Panc1 (cell line): ENCODE results near the gene PGS1. TPM values are rescaled to one million over a fixed set of nuclear protein-coding genes. Genes with fewer than 3 reads are reported as not detected.
A peak's percentile ranks its signal among the peaks of the same experiment; 100 is the strongest.

Experiments
- ATAC-seq: fragments of 200-7000 bp; cut with Tn5 transposase; 2 replicates; pipeline ENCODE4 v1.9.1; 2020; ENCODE audit warnings: mild to moderate bottlenecking, moderate library complexity
- BruUV-seq: library from RNA; stranded (reverse); fragments of 400-500 nt; replicated peaks from 2 replicates; lab custom pipeline; 2021; lab: Mats Ljungman, UMichigan
- CTCF ChIA-PET: fragments of 300-600 bp; sonication (Branson Sonifier 250); formaldehyde crosslinking; loops from one replicate; lab custom pipeline; 2022; ENCODE audit warnings: antibody characterized with exemption; lab: Charles Lee
- POLR2A ChIA-PET: fragments of 300-600 bp; sonication (Branson Sonifier 250); formaldehyde crosslinking; loops from one replicate; lab custom pipeline; 2022; ENCODE audit warnings: antibody characterized with exemption; lab: Charles Lee
- DNase-seq: peaks from one replicate; pipeline ENCODE4 v3.0.0-alpha.2; 2010; ENCODE audit warnings: low read depth, low spot score
- H3K27ac ChIP-seq: 2 replicates; pipeline ENCODE4 v1.5.1; 2011; ENCODE audit warnings: mild to moderate bottlenecking, low read length, inconsistent platforms
- H3K27me3 ChIP-seq: fragments of 200-500 bp; sonication (Bioruptor generic); 2 replicates; pipeline ENCODE4 v1.6.0; 2014; ENCODE audit warnings: low read length, inconsistent platforms; ENCODE audit not compliant: control insufficient read depth, insufficient read depth
- H3K36me3 ChIP-seq: fragments of 200-500 bp; sonication (Bioruptor generic); 2 replicates; pipeline ENCODE4 v1.5.1; 2014; ENCODE audit warnings: inconsistent platforms, mild to moderate bottlenecking, low read length, moderate library complexity; ENCODE audit not compliant: control insufficient read depth, insufficient read depth
- H3K4me1 ChIP-seq: 2 replicates; pipeline ENCODE4 v1.5.1; 2011; ENCODE audit warnings: inconsistent platforms, mild to moderate bottlenecking, low read length, moderate library complexity; ENCODE audit not compliant: control insufficient read depth, insufficient read depth
- H3K4me3 ChIP-seq, 2 experiments: 2 replicates each; pipeline ENCODE4 v1.5.1; 2011 to 2012; ENCODE audit warnings: low read depth in 2 of 2, low read length in 2 of 2, mild to moderate bottlenecking in 2 of 2, inconsistent platforms in 1 of 2, moderate library complexity in 1 of 2
- H3K9me3 ChIP-seq: fragments of 200-500 bp; sonication (Bioruptor generic); 2 replicates; pipeline ENCODE4 v1.5.1; 2014; ENCODE audit warnings: low read depth, mild to moderate bottlenecking, inconsistent platforms, low read length, moderate library complexity; ENCODE audit not compliant: control insufficient read depth, insufficient read depth
- POLR2AphosphoS5 ChIP-seq: IDR thresholded peaks from 2 replicates; pipeline ENCODE4 v1.6.1; 2012; ENCODE audit warnings: mild to moderate bottlenecking, low read depth, low read length, moderate library complexity
- REST ChIP-seq, 2 experiments: IDR thresholded peaks; 2 replicates each; pipeline ENCODE4 v1.6.1; 2011 to 2012; ENCODE audit warnings: low read depth in 2 of 2, control low read depth in 1 of 2, low read length in 1 of 2, mild to moderate bottlenecking in 1 of 2, moderate library complexity in 1 of 2; ENCODE audit not compliant: insufficient read depth in 1 of 2
- SIN3A ChIP-seq: IDR thresholded peaks from 2 replicates; pipeline ENCODE4 v1.6.1; 2012; ENCODE audit warnings: low read depth, mild to moderate bottlenecking, low read length, moderate library complexity, borderline replicate concordance; ENCODE audit not compliant: insufficient read depth
- TCF7L2 ChIP-seq: IDR thresholded peaks from 2 replicates; pipeline ENCODE4 v1.6.1; 2011; ENCODE audit warnings: mild to moderate bottlenecking, low read depth, low read length, inconsistent platforms
- in situ Hi-C: cut with HindIII; loops from 2 replicates; pipeline ENCODE4 v1.10.0; 2016; ENCODE audit warnings: low sequenced_read_pairs, low pct_unique_long_range_greater_than_20kb
- intact Hi-C: fragments of 100-400 bp; cut with micrococcal nuclease; formaldehyde crosslinking; loops from one replicate; pipeline ENCODE4 v1.10.0; 2022; ENCODE audit not compliant: unreplicated experiment
- total RNA-seq: library from RNA; stranded (reverse); gene quantifications from one replicate; pipeline ENCODE4 v1.2.1, GENCODE V29; 2021; ENCODE audit not compliant: unreplicated experiment
- TF ChIP-seq, protein P1 (sequence below): fragments of 450-650 bp; IDR thresholded peaks from 2 replicates; pipeline ENCODE4 v1.5.1; 2017; ENCODE audit warnings: mild to moderate bottlenecking

Gene PGS1
- total RNA-seq, 1 experiment from 2014 or later: 47.5 TPM

- DNase-seq: no peak
- no peaks in the 10 kb centered on the region for H3K9me3 ChIP-seq
- in situ Hi-C loops: no loop called here
- ChIA-PET POLR2A (interaction anchor here (0.6 to 0.7 kb wide), 3 partner anchors 10 to 94 kb away, joined by 6 to 9 read pairs (median 8); no protein-coding TSS in a partner anchor), CTCF (interaction anchor here (0.5 to 1.4 kb wide), 2 partner anchors 21 to 95 kb away, joined by 3 to 7 read pairs; no protein-coding TSS in a partner anchor)
- TF ChIP-seq, protein P1, sequence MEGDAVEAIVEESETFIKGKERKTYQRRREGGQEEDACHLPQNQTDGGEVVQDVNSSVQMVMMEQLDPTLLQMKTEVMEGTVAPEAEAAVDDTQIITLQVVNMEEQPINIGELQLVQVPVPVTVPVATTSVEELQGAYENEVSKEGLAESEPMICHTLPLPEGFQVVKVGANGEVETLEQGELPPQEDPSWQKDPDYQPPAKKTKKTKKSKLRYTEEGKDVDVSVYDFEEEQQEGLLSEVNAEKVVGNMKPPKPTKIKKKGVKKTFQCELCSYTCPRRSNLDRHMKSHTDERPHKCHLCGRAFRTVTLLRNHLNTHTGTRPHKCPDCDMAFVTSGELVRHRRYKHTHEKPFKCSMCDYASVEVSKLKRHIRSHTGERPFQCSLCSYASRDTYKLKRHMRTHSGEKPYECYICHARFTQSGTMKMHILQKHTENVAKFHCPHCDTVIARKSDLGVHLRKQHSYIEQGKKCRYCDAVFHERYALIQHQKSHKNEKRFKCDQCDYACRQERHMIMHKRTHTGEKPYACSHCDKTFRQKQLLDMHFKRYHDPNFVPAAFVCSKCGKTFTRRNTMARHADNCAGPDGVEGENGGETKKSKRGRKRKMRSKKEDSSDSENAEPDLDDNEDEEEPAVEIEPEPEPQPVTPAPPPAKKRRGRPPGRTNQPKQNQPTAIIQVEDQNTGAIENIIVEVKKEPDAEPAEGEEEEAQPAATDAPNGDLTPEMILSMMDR: no peak
- TF ChIP-seq SIN3A: no peak
- no peak for TF ChIP-seq POLR2AphosphoS5
- peak; percentile 63 to 76; a peak in 3 of 4 replicates for TF ChIP-seq REST (IDR thresholded peaks at IDR 0.05; ENCODE audit: insufficient read depth in 1 of 2, low read depth in 2 of 2, low read length in 1 of 2)
- TF ChIP-seq TCF7L2: no peak
- ATAC-seq: no peak
- peaks cover 3% of the 10 kb centered on the region; the same call in 1 of the 2 replicates for H3K36me3 ChIP-seq
- no peaks in the 10 kb centered on the region for H3K27me3 ChIP-seq
- peak overlapping the region; percentile 55 for H3K27ac ChIP-seq
- peaks cover 49% of the 10 kb centered on the region for H3K4me1 ChIP-seq
- intact Hi-C loops: no loop called here
- no TSS peak for BruUV-seq
- H3K4me3 ChIP-seq: peak overlapping the region in 1 of 2 experiments; percentile 18; a peak in 2 of 4 replicates
These were observed 3.3 kb downstream of the PGS1 start for GRCh38 chr17:78381601-78382232.

GRCh38 chr17:78383725-78384471 lies 5.4 kb downstream of the PGS1 start:
- TF ChIP-seq, protein P1: no peak
- no peak for TF ChIP-seq REST (IDR thresholded peaks at IDR 0.05; ENCODE audit: insufficient read depth in 1 of 2, low read depth in 2 of 2, low read length in 1 of 2)
- no peak for TF ChIP-seq SIN3A
- TF ChIP-seq POLR2AphosphoS5: no peak
- TF ChIP-seq TCF7L2: no peak
- H3K36me3 ChIP-seq: peaks cover 1% of the 10 kb centered on the region; the same call in 1 of the 2 replicates
- CTCF ChIA-PET: interaction anchor here (1.0 kb wide), 1 partner anchor 25 kb away, joined by 3 read pairs; no protein-coding TSS in a partner anchor
- H3K27me3 ChIP-seq: no peaks in the 10 kb centered on the region
- in situ Hi-C loops: no loop called here
- no TSS peak for BruUV-seq
- H3K27ac ChIP-seq: peak overlapping the region; percentile 60
- intact Hi-C loops: no loop called here
- ATAC-seq (peak; percentile 62), DNase-seq (no peak)
- H3K4me1 ChIP-seq: peaks cover 43% of the 10 kb centered on the region
- H3K9me3 ChIP-seq: no peaks in the 10 kb centered on the region
- H3K4me3 ChIP-seq: 0 out of 4 replicates have a peak overlapping the region, but pooled peaks of 1 of the 2 experiments have one; percentile 0
- POLR2A ChIA-PET: interaction anchor here (0.6 to 0.7 kb wide), 2 partner anchors 22 to 67 kb away, joined by 3 to 5 read pairs; no protein-coding TSS in a partner anchor
